Cardiac fibroblast (primary cell): ENCODE data around the gene AMPD3.
A peak's percentile ranks its signal among the peaks of the same experiment; 100 is the strongest.

Experiments used
- DNase-seq, 2 donors: peaks; one replicate each; pipeline versions ENCODE4 v3.0.0 to v3.0.0-alpha.2; 2010; ENCODE audit warnings: low read depth in 2 of 2
- H3K4me3 ChIP-seq, 2 donors: replicated peaks in 1 of 2; 1 replicate in 1 of 2; 2 replicates in 1 of 2; pipeline ENCODE4 v1.5.1; 2011; ENCODE audit warnings: low read depth in 2 of 2, low read length in 2 of 2, mild to moderate bottlenecking in 2 of 2, moderate library complexity in 1 of 2
- TF ChIP-seq, protein P1 (sequence below): IDR thresholded peaks from one replicate; pipeline ENCODE4 v1.5.1; 2011; ENCODE audit warnings: low read depth, mild to moderate bottlenecking, low read length, inconsistent platforms

Gene AMPD3

GRCh38 chr11:10418259-10418949, 36.7 kb upstream of the AMPD3 start:
- TF ChIP-seq, protein P1, sequence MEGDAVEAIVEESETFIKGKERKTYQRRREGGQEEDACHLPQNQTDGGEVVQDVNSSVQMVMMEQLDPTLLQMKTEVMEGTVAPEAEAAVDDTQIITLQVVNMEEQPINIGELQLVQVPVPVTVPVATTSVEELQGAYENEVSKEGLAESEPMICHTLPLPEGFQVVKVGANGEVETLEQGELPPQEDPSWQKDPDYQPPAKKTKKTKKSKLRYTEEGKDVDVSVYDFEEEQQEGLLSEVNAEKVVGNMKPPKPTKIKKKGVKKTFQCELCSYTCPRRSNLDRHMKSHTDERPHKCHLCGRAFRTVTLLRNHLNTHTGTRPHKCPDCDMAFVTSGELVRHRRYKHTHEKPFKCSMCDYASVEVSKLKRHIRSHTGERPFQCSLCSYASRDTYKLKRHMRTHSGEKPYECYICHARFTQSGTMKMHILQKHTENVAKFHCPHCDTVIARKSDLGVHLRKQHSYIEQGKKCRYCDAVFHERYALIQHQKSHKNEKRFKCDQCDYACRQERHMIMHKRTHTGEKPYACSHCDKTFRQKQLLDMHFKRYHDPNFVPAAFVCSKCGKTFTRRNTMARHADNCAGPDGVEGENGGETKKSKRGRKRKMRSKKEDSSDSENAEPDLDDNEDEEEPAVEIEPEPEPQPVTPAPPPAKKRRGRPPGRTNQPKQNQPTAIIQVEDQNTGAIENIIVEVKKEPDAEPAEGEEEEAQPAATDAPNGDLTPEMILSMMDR, result no peak
- H3K4me3 ChIP-seq, result no peak overlapping the region
- peak; percentile 55 to 68 for DNase-seq

DNA sequence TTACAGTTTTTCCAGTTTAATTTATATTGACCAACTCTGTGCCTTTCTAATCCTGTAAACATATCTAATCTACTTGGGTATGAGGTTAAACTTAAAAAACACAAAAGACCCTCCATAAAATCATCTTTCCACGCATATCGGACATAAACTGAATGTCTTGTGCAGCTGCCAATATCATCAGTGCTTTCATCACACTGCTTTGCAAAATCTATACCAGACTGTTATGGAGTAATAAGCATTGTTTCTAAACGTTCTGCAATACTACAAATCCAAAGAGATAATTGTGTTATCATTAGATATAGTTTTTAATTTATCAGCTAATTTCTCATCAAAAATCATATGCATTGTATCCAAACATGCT, 36.1 kb upstream of the AMPD3 start:
- TF ChIP-seq, protein P1, result no peak
- DNase-seq, result no peak

GRCh38 chr11:10426475-10426874, 28.6 kb upstream of the AMPD3 start:
- TF ChIP-seq, protein P1, result no peak
- DNase-seq, result peak in 1 of 2 donors; percentile 17
- no peak overlapping the region for H3K4me3 ChIP-seq

More for the DNA sequence above, 36.1 kb upstream of the AMPD3 start:
- no peak overlapping the region for H3K4me3 ChIP-seq

DNA sequence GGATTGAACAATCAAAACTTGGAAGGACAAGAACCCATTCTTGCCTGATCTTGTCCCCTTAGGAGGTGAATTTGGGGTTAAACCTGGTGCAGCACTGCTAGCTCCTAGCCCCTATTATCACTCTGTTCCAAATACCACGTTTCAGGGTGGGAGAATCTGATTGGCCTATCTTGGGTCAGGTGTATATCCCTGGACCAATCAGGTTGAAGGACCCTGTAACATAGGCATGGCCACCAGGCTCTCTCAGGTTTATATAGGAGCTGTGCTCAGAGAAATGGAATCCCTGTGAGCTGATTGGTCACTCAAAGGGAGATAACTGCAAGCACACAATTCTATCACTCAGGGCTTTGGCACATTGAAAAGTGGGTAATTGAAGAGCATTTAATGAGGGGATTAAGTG, 26.6 kb upstream of the AMPD3 start:
- H3K4me3 ChIP-seq, result no peak overlapping the region
- TF ChIP-seq, protein P1, result no peak

GRCh38 chr11:10429526-10429925, 25.5 kb upstream of the AMPD3 start:
- DNase-seq, result no peak
- no peak overlapping the region for H3K4me3 ChIP-seq
- TF ChIP-seq, protein P1, result no peak

More for the DNA sequence above, 26.6 kb upstream of the AMPD3 start:
- DNase-seq, result no peak

GRCh38 chr11:10432493-10432892, 22.6 kb upstream of the AMPD3 start:
- no peak for DNase-seq
- TF ChIP-seq, protein P1, result no peak
- no peak overlapping the region for H3K4me3 ChIP-seq

GRCh38 chr11:10432971-10433370, 22.1 kb upstream of the AMPD3 start:
- no peak overlapping the region for H3K4me3 ChIP-seq
- TF ChIP-seq, protein P1, result no peak
- no peak for DNase-seq
